GM18499 (cell line): Measurements from ENCODE around the gene RUFY1.
"Not testable (repeated sequence)": the region's sequence is repeated elsewhere in the genome, so short reads cannot be mapped to it uniquely, and the experiment has no call there.

ENCODE experiments used
- ATAC-seq: cut with Tn5 transposase; IDR thresholded peaks from one replicate; pipeline ENCODE4 v1.9.1; 2021; ENCODE audit warnings: moderate number of reproducible peaks; ENCODE audit not compliant: insufficient read depth, unreplicated experiment

RUFY1 gene

DNA sequence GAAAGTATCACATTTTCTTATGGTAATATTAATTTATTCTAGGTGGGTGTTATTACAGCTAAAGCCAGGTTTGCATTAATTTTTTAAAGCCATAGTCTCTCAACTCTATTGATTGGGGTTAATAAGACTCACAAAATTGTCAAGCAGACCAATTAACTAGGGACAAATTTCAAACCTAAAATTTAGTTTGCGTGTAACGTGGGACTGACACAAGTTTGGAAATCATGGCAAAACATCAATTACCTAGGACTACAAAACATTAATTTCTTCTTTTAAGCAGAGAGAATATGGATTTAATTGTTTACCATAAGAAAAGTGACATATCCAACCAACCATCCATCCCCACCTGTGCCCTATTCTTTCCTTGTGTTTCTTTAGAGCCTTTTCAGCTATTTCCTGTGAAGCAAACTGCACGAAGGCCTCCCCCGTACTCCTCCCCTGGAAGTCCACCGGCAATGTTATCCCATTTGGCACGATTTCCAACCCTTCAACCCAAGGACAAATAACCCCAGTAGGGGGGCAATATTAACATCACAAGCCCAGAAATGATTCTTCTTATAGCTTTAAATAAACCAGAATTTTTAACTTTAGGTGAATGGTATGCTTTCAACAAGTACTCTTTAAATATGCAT is 68.7 kb downstream of the RUFY1 start:
- ATAC-seq = no peak

DNA sequence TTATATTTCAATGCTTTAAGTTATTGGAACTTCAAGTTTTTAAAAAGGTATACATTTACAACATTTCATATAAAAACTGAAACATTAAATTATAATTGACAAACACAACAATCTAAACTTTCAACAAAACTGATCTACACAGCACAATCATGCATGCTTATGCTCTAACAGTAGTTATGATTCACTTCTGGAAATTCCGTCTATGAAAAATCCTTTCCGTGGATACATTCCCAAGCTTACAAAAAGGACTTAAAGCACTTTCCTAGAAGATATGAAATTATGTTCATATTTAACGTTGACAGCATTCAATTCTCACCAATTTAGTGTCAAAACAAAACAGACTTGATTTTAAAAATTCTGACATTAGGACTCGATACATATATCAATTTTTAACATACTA is 69.4 kb downstream of the RUFY1 start:
- no peak for ATAC-seq

DNA sequence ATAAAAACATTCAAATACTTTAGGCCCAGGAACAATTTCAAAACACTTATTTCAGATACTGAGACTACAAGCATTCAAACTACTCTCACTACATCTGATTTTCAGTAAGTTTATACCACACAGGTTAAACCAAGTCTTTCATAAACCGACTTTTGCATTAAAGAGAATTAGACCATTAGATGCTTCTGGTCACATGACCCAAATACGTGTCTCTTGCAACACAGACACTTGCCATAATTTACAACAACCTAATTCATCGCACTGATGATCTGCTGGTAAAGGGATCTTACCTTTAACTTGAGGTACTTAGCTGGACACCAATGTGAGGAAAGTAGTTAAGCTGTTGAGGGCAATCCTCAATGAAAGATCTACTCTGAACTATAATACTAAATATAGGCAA is 69.9 kb downstream of the RUFY1 start:
- ATAC-seq = no peak

DNA sequence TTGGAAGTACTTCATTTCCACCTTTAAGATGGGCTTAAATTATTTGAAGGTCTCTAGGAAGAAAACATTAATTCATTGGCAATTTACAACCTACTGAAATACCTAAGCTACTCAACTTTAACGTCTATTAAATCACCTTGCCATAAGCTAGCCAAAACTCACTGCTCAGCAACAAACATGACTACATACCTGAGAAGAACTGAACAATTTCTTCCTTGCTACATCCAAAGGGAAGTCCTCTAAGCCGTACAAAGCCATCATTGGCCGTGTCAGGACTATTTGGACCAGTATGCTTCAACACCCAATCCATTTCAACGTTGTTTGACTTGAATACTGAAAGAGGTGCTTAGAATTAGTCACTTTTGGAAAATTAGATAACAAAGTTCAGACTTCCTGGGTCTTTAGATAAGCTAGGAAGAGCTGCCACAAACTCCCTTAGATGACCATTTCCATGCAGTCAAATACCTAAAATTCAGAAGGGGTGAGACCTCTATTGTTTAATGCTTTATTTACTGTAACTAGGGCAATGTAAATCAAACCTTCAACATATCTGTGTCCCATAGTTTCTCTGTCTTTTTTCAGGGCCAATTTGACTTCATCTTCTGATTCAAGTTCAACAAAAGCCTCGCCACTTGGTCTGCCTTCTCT is 70.5 kb downstream of the RUFY1 start:
- no peak for ATAC-seq

DNA sequence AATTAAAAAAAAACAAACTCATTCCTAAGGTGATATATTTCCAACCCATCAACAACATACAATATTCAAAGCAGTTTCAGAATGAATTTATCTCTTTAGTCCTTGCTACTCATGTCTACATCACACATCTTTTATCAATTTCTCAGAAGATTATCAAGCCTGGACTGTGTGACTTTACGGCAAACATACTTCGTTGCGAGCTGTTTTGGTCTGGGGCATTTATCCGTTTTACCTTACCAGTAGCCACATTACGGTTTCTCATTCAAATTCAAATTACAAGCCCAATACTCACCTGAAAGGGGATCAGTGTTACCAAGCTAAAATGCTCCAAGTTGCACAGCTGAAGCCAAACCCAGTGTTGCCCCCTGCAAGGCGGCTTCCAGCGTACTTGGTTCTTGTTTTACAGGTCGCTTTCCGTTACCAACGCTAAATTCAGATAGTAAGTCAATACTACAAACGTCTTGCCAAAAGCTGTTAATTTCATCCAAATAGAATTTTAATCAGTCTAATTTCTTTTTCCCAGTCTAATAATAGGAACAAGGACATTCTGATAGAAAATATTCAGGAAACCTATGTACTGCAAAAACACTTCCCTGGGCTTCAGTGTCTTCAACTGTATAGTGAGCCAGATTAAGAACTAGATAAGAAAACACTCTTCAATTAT is 71.3 kb downstream of the RUFY1 start:
- ATAC-seq = no peak

DNA sequence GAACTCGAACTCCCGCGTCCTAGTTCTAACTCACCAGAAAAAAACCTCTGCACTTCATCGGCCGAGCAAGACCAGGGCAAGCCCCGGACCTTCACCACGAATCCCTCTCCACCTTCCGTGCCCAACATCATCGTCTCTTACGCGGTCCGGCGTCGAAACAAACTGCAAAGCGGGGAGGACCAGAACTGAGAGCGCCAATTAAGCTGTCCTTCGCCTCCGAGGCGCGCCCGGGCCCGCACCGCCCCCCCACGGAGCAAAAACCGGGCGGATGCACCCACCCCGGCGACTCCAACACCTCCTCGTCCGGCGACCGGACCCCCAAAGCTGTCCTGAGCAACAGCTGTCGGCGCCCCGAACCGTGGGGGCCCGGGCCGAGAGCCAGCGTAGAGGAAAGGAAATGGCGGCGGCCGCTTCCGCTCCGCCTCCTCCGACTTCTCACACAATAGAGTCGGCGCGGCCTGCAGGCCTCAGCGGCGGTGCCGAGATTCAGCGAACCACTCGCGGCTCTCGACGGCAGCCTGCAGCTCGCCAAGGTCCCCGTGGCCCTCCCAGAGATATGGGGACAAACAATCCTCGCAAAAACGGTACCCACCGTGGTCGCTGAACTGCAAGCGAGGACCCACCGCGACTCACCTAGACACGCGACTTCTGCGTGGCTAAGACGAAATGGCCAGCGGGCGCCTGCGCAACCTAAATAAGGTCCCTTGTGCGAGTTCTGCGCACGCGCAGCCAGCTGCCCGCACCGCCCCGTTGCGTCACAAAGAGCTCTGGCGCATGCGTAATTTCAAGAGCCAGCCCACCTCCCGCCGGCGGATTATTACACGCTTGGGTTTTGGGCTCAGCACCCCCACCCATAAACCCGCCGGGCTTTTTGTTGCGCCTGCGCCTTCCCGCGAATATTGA is 72.9 kb downstream of the RUFY1 start, which contains the start of gene HNRNPH1:
Gene HNRNPH1, minus strand, starts transcription at position 669 of the 903 bp plus-strand sequence. Its CDS starts 538 bp downstream, at position 131.
- peak; percentile 59 for ATAC-seq

DNA sequence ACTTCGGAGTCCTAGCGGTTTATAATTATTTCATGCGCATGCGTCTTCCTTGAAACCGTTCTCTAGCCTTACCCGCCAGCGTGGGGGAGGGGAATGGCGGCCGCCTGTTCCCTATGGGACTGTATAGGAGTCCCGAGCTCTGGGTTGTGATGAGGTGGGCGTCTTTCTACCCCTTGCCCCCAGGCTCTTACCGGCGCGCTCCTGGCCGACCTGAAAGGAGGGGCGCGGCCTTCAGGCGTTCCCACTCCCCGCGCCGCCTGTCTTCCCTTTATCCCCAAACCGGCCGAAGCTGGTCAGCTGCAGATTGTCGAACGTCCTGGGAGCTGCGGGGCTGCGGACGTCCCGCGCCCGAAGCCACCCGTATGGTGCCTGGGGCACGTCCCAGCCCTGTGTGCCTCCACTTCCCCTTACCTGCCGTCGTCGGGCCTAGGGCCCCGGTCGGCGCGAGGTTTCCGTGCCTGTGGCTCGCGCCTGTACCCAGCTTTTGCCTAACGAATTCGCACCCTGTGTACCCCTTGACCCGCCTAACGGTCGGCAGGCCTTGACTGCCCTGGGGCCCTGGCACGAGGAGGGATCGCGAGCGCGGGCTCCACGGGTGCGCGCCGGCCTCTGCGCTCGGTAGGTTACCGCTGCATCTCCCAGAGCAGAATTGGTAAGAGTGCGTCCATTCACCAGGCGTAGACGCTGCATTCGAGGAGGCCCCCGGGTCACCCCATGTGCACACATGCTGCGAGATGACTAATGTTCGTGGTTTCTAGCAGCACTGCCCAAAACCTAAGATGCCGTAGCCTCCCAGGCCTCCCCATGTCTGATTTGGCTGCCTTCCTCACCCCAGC is 73.8 kb downstream of the RUFY1 start:
- no peak for ATAC-seq

DNA sequence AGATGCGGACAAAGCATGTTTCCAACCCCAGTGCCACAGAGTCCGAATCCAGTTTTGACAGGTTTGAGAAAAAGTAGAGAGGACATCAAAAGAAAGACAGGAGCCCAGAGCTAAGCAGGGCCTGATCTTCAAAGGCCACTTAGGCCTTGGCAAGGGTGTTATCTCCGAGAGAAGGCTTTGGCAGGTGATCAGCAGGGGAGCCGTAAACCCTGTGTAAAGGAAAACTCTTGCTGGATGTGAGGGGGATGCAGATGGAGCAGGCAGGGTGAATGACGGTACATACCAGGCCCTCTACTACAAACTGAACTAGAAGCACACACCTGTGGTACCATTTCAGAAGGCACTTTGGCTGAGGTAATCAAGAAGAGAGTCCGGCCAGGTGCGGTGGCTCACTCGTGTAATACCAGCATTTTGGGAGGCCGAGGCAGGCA is 74.5 kb downstream of the RUFY1 start:
- no peak for ATAC-seq

DNA sequence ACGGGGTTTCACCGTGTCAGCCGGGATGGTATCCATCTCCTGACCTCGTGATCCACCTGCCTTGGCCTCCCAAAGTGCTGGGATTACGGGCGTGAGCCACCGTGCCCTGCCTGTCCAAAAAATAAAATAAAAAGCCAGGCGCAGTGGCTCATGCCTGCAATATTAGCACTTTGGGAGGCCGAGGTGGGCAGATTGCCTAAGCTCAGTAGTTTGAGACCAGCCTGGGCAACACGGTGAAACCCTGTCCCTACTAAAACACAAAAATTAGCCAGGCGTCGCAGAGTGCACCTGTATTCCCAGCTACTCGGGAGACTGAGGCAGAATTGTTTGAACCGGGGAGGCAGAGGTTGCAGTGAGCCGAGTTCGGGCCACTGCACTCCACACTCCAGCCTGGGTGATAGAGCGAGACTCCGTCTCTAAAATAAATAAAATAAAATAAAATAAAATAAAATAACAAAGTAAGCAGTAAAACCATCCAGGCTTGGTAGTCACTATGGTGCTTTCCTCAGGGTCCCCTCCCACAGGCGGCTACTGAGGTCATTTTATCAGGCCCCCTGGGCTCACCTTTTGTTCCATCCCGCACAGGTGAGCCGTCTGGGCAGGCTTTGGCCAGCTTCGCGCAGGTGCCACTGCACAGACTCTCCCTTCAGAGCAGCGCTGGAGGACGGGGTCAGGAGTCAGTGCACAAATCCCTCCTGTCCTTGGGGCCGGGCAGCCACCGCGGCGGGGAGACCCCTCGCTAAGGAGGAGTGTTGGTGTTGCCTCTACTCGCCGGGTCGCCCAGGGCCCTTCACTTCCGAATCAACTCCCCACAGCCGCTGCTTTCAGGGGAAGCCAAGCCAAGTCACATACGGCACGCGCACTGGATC is 83.4 kb downstream of the RUFY1 start:
- not testable (repeated sequence) for ATAC-seq

DNA sequence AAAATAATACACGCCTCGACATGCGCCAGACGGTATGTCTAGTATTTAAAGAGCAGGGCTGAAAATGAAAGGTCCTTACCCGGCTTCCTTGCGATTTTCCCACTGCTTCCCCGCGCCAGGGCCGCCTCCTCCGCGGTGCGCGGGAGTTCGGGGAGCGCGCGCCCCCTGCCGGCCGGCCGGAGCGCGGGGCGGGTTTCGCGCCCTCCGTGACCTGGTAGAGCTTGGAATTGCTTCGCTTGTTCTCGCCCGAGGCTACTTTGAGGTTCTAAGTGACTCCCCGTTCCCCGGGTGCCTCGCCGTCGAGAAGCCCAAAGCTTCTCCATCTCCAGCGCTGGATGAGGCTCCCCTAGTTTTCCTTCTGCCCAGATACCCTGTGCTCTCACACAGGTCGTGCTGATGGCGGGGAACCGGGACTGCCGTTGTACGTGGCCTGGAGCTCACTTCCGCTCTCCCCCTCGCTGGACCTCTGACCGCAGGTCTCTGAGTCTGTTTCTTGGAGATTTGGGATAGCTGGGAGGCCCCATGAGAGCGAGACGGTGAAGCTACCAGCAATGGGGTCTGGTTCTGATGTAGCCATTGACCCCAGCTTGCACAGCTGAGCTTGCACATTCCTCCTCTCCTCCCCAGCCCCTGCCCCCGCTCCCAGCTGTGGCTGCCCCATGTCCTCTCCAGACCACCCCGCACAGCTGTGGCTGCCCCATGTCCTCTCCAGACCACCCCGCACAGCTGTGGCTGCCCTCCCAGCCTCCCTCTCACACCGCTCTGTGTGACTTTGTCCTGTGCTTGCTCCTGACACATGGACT is 84.2 kb downstream of the RUFY1 start:
- ATAC-seq = peak; percentile 65

DNA sequence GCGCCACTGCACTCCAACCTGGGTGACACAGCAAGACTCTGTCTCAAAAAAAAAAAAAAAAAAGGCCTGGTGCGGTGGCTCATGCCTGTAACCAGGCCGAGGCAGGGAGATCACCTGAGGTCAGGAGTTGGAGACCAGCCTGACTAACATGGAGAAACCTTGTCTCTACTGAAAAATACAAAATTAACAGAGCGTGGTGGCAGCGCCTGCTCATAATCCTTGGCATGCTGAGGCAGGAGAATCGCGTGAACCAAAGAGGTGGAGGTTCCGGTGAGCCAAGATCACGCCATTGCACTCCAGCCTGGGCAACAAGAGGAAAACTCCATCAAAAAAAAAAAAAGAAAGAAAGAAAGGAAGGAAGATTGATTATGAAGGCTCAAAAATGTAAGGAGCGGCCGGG is 88.9 kb downstream of the RUFY1 start:
- not testable (repeated sequence) for ATAC-seq

DNA sequence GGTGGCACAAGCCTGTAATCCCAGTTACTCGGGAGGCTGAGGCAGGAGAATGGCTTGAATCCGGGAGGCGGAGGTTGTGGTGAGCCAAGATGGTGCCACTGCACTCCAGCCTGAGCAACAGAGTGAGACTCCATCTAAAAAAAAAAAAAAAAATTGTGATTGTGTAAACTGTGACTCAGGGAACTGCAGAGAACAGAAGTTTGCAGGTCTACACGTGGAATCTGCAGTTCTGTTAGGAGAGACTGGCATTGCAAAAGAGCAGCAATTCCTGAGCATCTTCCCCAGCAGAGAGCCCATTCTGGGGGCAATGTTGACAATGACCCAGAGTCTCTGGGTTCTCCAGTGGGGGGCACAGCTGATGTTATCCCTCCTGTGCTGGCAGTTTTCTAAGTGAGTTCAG is 91.4 kb downstream of the RUFY1 start:
- not testable (repeated sequence) for ATAC-seq

DNA sequence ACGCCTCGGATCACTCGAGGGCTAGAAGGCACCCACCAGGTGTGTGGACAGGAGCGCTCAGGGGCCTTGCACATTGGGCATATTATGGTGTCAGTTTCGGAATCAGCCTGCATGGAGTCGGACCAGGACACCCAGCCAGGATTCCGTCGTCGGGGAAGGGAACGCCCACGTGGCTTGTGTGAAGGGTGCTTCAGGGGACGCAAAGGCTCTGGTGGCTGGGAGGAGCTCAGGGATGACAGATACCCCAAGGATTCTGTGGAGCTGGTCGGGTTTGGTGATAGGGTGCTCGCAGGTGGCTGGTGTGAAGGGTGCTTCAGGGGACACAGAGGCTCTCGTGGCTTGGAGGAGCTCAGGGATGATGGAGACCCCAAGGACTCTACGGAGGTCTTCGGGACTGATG is 92.3 kb downstream of the RUFY1 start:
- not testable (repeated sequence) for ATAC-seq

DNA sequence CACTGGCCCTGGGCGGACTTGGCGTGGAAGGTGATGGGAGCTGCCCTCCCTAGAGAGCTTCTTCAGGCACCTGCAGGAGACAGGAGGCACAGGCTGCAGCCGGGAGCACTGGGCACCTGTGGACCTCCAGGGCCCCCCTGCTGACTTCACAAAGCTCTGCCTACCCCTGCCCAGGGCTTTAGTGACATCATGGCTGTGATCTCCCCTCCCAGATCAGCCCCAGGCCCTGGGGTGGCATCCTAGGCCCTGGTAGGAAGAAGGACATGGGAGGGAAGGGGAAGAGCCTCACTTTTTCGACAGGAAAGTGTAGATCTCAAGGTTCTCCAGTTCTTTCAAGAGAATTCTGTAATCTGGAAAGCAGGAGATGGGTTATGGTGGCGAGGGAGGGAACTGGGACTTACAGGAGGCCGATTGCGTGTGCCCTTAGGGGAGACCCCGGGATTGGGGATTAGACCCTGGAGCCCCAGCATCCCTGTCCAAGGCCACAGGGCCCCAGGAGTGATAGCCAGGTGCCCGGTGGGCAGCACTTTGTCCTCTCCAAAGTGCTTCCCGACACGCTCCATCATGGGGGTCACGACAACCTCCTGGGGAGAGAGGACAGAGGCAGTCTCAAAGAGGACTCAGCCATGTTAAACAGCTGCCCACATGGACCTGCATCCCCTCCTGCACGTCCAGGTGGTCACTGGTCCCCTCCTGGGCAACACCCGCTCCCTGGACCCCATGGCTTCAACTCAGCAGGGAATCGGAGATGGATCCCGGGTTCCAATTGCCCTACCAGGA is 93.0 kb downstream of the RUFY1 start:
- ATAC-seq = not testable (repeated sequence)

DNA sequence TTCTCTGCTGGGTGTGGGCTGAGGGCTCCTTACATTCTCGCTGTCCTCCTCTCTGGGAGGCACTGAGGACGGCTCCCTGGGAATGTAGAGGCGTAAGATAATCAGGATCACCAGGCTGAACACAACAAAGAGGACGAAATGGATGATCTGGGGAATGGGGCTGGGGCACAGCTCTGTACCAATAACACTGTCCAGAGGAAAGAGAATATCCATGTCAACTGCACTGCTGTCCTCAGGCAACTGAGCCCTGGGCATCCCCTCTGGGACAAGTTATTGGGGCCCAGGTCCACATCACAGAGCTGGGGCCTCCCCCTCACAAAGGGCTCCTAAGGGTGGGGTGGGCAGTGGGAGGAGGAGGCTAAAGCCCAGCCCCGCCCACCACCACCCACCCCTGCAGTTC is 94.4 kb downstream of the RUFY1 start:
- not testable (repeated sequence) for ATAC-seq

DNA sequence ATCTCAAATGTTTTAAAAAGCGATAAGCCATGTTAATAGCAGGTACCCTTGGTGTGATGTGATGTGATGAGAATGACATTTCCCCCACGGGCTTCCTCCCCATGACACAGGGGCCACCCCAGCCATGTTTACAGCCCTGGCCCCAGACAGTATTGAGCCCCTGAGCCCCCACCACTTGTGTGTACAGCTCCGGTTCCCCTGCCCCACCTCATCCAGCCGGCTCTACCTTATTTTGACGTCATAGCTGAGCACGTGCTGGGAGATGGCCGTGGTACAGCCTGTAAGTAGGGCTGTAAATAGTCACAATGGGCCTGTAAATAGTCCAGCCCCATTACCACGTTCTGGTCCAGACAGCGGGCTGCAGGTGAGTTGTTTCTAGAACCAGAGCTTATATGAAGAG is 98.1 kb downstream of the RUFY1 start:
- no peak for ATAC-seq

DNA sequence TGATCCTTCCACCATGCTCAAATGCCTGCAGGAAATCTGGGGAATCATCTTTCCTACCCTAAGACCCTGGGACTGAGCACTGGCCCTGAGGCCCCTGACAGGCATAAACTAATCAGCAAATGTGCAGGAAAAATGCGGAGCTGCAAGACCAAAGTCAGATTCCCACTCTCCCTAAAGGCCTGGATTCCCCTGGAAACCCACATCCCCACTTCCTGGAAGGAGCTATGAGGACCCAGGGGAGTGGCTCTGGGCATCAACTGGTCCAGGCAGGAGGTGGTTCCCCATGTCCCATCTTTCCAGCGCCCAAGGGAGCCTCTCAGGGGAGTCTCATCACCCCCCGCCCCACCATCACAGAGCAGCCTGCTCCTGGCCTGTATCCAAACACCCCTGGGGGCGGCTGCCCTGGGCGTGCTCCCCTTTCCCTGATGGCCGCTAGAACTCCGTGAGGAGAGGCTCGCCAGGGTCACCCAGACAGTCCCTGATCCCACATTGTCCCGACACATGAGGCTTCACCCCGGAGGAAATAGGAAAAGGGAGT is 98.9 kb downstream of the RUFY1 start:
- ATAC-seq = not testable (repeated sequence)
